Epithelial cell of esophagus (primary cell): ENCODE results near the gene TINCR.

Experiments
- DNase-seq: peaks from one replicate; pipeline ENCODE4 v3.0.0; 2010; ENCODE audit warnings: low read depth
- H3K4me3 ChIP-seq: 2 replicates; pipeline ENCODE4 v1.5.1; 2011; ENCODE audit warnings: mild to moderate bottlenecking, low read length, control low read depth
- CTCF ChIP-seq: IDR thresholded peaks from 2 replicates; pipeline ENCODE4 v1.5.1; 2011; ENCODE audit warnings: low read depth, mild to moderate bottlenecking, low read length, control low read depth, inconsistent platforms; ENCODE audit not compliant: insufficient read depth; ENCODE audit errors: missing control alignments

The TINCR gene

GRCh38 chr19:5594521-5594950 lies 26.8 kb upstream of the TINCR start:
- H3K4me3 ChIP-seq = no peak overlapping the region
- DNase-seq = no peak
- TF ChIP-seq CTCF = no peak

GRCh38 chr19:5593343-5594255 lies 25.8 kb upstream of the TINCR start:
- no peak for DNase-seq
- TF ChIP-seq CTCF = no peak
- H3K4me3 ChIP-seq = no peak overlapping the region

- no peak overlapping the region for H3K4me3 ChIP-seq
- TF ChIP-seq CTCF = no peak
- DNase-seq = no peak
Measured at GRCh38 chr19:5592531-5593342, 25.0 kb upstream of the TINCR start.

GRCh38 chr19:5591476-5591875 lies 23.7 kb upstream of the TINCR start:
- TF ChIP-seq CTCF = no peak
- DNase-seq = no peak
- H3K4me3 ChIP-seq = no peak overlapping the region

- TF ChIP-seq CTCF = no peak
- DNase-seq = no peak
- no peak overlapping the region for H3K4me3 ChIP-seq
Measured at GRCh38 chr19:5590865-5591154, 23.1 kb upstream of the TINCR start.

- no peak for TF ChIP-seq CTCF
- DNase-seq = no peak
- H3K4me3 ChIP-seq = no peak overlapping the region
Measured at GRCh38 chr19:5590151-5590864, 22.6 kb upstream of the TINCR start.
